Measurements from ENCODE around the gene CPEB3. TPM values are rescaled to one million over a fixed set of nuclear protein-coding genes. Genes with fewer than 3 reads are reported as not detected.
"Not testable (repeated sequence)": the region's sequence is repeated elsewhere in the genome, so short reads cannot be mapped to it uniquely, and the experiment has no call there.

The CPEB3 gene
- total RNA-seq, 2 donors from 2014 or later = 1.7 to 2.2 TPM

GRCh38 chr10:92142512-92142911, 148.4 kb downstream of the CPEB3 start:
- Mint-ChIP-seq H3K27me3 (ENCODE audit: low read depth) (no peaks in the 10 kb centered on the region), H3K4me3 (no peak overlapping the region)
- no peak for ATAC-seq (replicated peaks in 1 of 2)

GRCh38 chr10:92141147-92141546, 149.7 kb downstream of the CPEB3 start:
- H3K9me3 Mint-ChIP-seq; H3K4me1 Mint-ChIP-seq (ENCODE audit: low read depth); ATAC-seq (replicated peaks in 1 of 2); DNase-seq; H3K27ac Mint-ChIP-seq; H3K27me3 Mint-ChIP-seq (ENCODE audit: low read depth); H3K4me3 Mint-ChIP-seq: not testable (repeated sequence)
- peaks cover 0 to 11% of the 10 kb centered on the region in 2 donors for H3K36me3 Mint-ChIP-seq (ENCODE audit: insufficient read depth in 2 of 2)

More at GRCh38 chr10:92142512-92142911, 148.4 kb downstream of the CPEB3 start:
- no peak for DNase-seq
- peaks cover 0 to 1% of the 10 kb centered on the region in 2 donors for H3K9me3 Mint-ChIP-seq
- H3K4me1 Mint-ChIP-seq (ENCODE audit: low read depth) = no peaks in the 10 kb centered on the region
- peaks cover 0 to 9% of the 10 kb centered on the region in 2 donors for H3K36me3 Mint-ChIP-seq (ENCODE audit: insufficient read depth in 2 of 2)
- H3K27ac Mint-ChIP-seq = no peak overlapping the region

GRCh38 chr10:92134049-92134448, 156.8 kb downstream of the CPEB3 start:
- not testable (repeated sequence) for H3K36me3 Mint-ChIP-seq (ENCODE audit: insufficient read depth in 2 of 2); H3K9me3 Mint-ChIP-seq; H3K4me3 Mint-ChIP-seq; H3K27me3 Mint-ChIP-seq (ENCODE audit: low read depth); H3K27ac Mint-ChIP-seq; H3K4me1 Mint-ChIP-seq (ENCODE audit: low read depth); ATAC-seq (replicated peaks in 1 of 2); DNase-seq

- H3K36me3 Mint-ChIP-seq (ENCODE audit: insufficient read depth in 2 of 2) = peaks cover 2 to 3% of the 10 kb centered on the region in 2 donors
- H3K27me3 Mint-ChIP-seq (ENCODE audit: low read depth) = no peaks in the 10 kb centered on the region
- no peaks in the 10 kb centered on the region for H3K4me1 Mint-ChIP-seq (ENCODE audit: low read depth)
- H3K4me3 Mint-ChIP-seq = no peak overlapping the region
- H3K27ac Mint-ChIP-seq = no peak overlapping the region
- DNase-seq (no peak), ATAC-seq (replicated peaks in 1 of 2) (no peak)
- peaks cover 0 to 5% of the 10 kb centered on the region in 2 donors for H3K9me3 Mint-ChIP-seq
Measured at GRCh38 chr10:92131275-92131820, 159.5 kb downstream of the CPEB3 start.

GRCh38 chr10:92130622-92131274, 160.1 kb downstream of the CPEB3 start:
- no peak for ATAC-seq (replicated peaks in 1 of 2)
- Mint-ChIP-seq H3K4me1 (ENCODE audit: low read depth) (no peaks in the 10 kb centered on the region), H3K36me3 (ENCODE audit: insufficient read depth in 2 of 2) (peaks cover 2 to 3% of the 10 kb centered on the region in 2 donors), H3K4me3 (no peak overlapping the region), H3K27ac (no peak overlapping the region), H3K9me3 (peaks cover 0 to 5% of the 10 kb centered on the region in 2 donors), H3K27me3 (ENCODE audit: low read depth) (no peaks in the 10 kb centered on the region)
- DNase-seq = no peak

- H3K9me3 Mint-ChIP-seq = peaks cover 0 to 2% of the 10 kb centered on the region in 2 donors
- H3K36me3 Mint-ChIP-seq (ENCODE audit: insufficient read depth in 2 of 2) = no peaks in the 10 kb centered on the region
- no peaks in the 10 kb centered on the region for H3K27me3 Mint-ChIP-seq (ENCODE audit: low read depth)
- H3K27ac Mint-ChIP-seq = no peak overlapping the region
- no peak for ATAC-seq (replicated peaks in 1 of 2)
- no peak for DNase-seq
- H3K4me1 Mint-ChIP-seq (ENCODE audit: low read depth) = no peaks in the 10 kb centered on the region
- H3K4me3 Mint-ChIP-seq = no peak overlapping the region
Measured at GRCh38 chr10:92126100-92126650, 164.7 kb downstream of the CPEB3 start.

GRCh38 chr10:92125144-92125543, 165.7 kb downstream of the CPEB3 start:
- DNase-seq = no peak
- no peaks in the 10 kb centered on the region for H3K27me3 Mint-ChIP-seq (ENCODE audit: low read depth)
- peaks cover 0 to 2% of the 10 kb centered on the region in 2 donors for H3K9me3 Mint-ChIP-seq
- H3K36me3 Mint-ChIP-seq (ENCODE audit: insufficient read depth in 2 of 2) = no peaks in the 10 kb centered on the region
- no peak overlapping the region for H3K4me3 Mint-ChIP-seq
- H3K4me1 Mint-ChIP-seq (ENCODE audit: low read depth) = no peaks in the 10 kb centered on the region
- no peak overlapping the region for H3K27ac Mint-ChIP-seq
- ATAC-seq (replicated peaks in 1 of 2) = no peak

GRCh38 chr10:92124616-92125143, 166.2 kb downstream of the CPEB3 start:
- DNase-seq = no peak

GRCh38 chr10:92124020-92124419, 166.9 kb downstream of the CPEB3 start:
- Mint-ChIP-seq H3K4me1 (ENCODE audit: low read depth) (no peaks in the 10 kb centered on the region), H3K27me3 (ENCODE audit: low read depth) (no peaks in the 10 kb centered on the region), H3K36me3 (ENCODE audit: insufficient read depth in 2 of 2) (no peaks in the 10 kb centered on the region), H3K4me3 (no peak overlapping the region), H3K9me3 (no peaks in the 10 kb centered on the region), H3K27ac (no peak overlapping the region)
- ATAC-seq (replicated peaks in 1 of 2) (no peak), DNase-seq (no peak)

More at GRCh38 chr10:92124616-92125143, 166.2 kb downstream of the CPEB3 start:
- ATAC-seq (replicated peaks in 1 of 2) = no peak
- no peaks in the 10 kb centered on the region for H3K4me1 Mint-ChIP-seq (ENCODE audit: low read depth)
- H3K36me3 Mint-ChIP-seq (ENCODE audit: insufficient read depth in 2 of 2) = no peaks in the 10 kb centered on the region
- H3K9me3 Mint-ChIP-seq = peaks cover 0 to 2% of the 10 kb centered on the region in 2 donors
- no peak overlapping the region for H3K4me3 Mint-ChIP-seq
- no peaks in the 10 kb centered on the region for H3K27me3 Mint-ChIP-seq (ENCODE audit: low read depth)
- H3K27ac Mint-ChIP-seq = no peak overlapping the region

GRCh38 chr10:92122941-92123450, 167.9 kb downstream of the CPEB3 start:
- ATAC-seq (replicated peaks in 1 of 2) = no peak
- Mint-ChIP-seq H3K4me1 (ENCODE audit: low read depth) (no peaks in the 10 kb centered on the region), H3K9me3 (no peaks in the 10 kb centered on the region), H3K27ac (no peak overlapping the region), H3K36me3 (ENCODE audit: insufficient read depth in 2 of 2) (no peaks in the 10 kb centered on the region), H3K4me3 (no peak overlapping the region), H3K27me3 (ENCODE audit: low read depth) (no peaks in the 10 kb centered on the region)
- no peak for DNase-seq

- no peak overlapping the region for H3K27ac Mint-ChIP-seq
- H3K27me3 Mint-ChIP-seq (ENCODE audit: low read depth) = no peaks in the 10 kb centered on the region
- H3K4me1 Mint-ChIP-seq (ENCODE audit: low read depth) = no peaks in the 10 kb centered on the region
- no peaks in the 10 kb centered on the region for H3K36me3 Mint-ChIP-seq (ENCODE audit: insufficient read depth in 2 of 2)
- no peaks in the 10 kb centered on the region for H3K9me3 Mint-ChIP-seq
- DNase-seq (no peak), ATAC-seq (replicated peaks in 1 of 2) (no peak)
- H3K4me3 Mint-ChIP-seq = no peak overlapping the region
Measured at GRCh38 chr10:92121686-92122492, 169.0 kb downstream of the CPEB3 start.

GRCh38 chr10:92119340-92119739, 171.5 kb downstream of the CPEB3 start:
- Mint-ChIP-seq H3K4me3 (no peak overlapping the region), H3K27ac (no peak overlapping the region), H3K27me3 (ENCODE audit: low read depth) (no peaks in the 10 kb centered on the region), H3K36me3 (ENCODE audit: insufficient read depth in 2 of 2) (no peaks in the 10 kb centered on the region), H3K9me3 (no peaks in the 10 kb centered on the region), H3K4me1 (ENCODE audit: low read depth) (no peaks in the 10 kb centered on the region)
- ATAC-seq (replicated peaks in 1 of 2) (no peak), DNase-seq (no peak)

GRCh38 chr10:92114917-92115316, 176.0 kb downstream of the CPEB3 start:
- not testable (repeated sequence) for H3K4me3 Mint-ChIP-seq; ATAC-seq (replicated peaks in 1 of 2)

More at GRCh38 chr10:92114917-92115316, 176.0 kb downstream of the CPEB3 start:
- H3K36me3 Mint-ChIP-seq (ENCODE audit: insufficient read depth in 2 of 2); H3K27me3 Mint-ChIP-seq (ENCODE audit: low read depth); H3K4me1 Mint-ChIP-seq (ENCODE audit: low read depth); DNase-seq; H3K9me3 Mint-ChIP-seq; H3K27ac Mint-ChIP-seq: not testable (repeated sequence)
